Keratinocyte (primary cell): ENCODE measurements around the gene ALCAM. TPM values are rescaled to one million over a fixed set of nuclear protein-coding genes. Genes with fewer than 3 reads are reported as not detected.
A peak's percentile ranks its signal among the peaks of the same experiment; 100 is the strongest.

ENCODE experiments used
- DNase-seq: peaks from one replicate; pipeline ENCODE4 v3.0.0-alpha.2; 2011; ENCODE audit warnings: low read depth, missing footprints, low spot score
- FAIRE-seq: peaks from 2 replicates; lab custom pipeline; 2011; peaks lifted over from hg19 to GRCh38; lab: Jason Lieb, UNC
- H2AFZ ChIP-seq: 2 replicates; pipeline ENCODE4 v1.6.0; 2012; ENCODE audit warnings: low read length, control low read depth, inconsistent platforms; ENCODE audit not compliant: control insufficient read depth
- H3K27ac ChIP-seq: 2 replicates; pipeline ENCODE4 v1.5.1; 2011; ENCODE audit warnings: low read length; ENCODE audit not compliant: control insufficient read depth, insufficient read depth
- H3K27me3 ChIP-seq: 3 replicates; pipeline ENCODE4 v1.6.0; 2011; ENCODE audit warnings: low read length; ENCODE audit not compliant: control insufficient read depth, insufficient read depth; ENCODE audit errors: extremely low read depth
- H3K36me3 ChIP-seq, 2 experiments: 2 replicates in 1 of 2; 3 replicates in 1 of 2; pipeline ENCODE4 v1.5.1; 2011; ENCODE audit warnings: low read length in 2 of 2, mild to moderate bottlenecking in 1 of 2; ENCODE audit not compliant: control insufficient read depth in 2 of 2, insufficient read depth in 2 of 2; ENCODE audit errors: extremely low read depth in 1 of 2
- H3K4me1 ChIP-seq: 3 replicates; pipeline ENCODE4 v1.5.1; 2011; ENCODE audit warnings: low read length; ENCODE audit not compliant: control insufficient read depth, insufficient read depth; ENCODE audit errors: extremely low read depth
- H3K4me2 ChIP-seq: 3 replicates; pipeline ENCODE4 v1.6.0; 2011; ENCODE audit warnings: low read depth, low read length; ENCODE audit not compliant: control insufficient read depth, insufficient read depth; ENCODE audit errors: extremely low read depth
- H3K4me3 ChIP-seq, 3 experiments: fragments of 200-600 bp in 1 of 3; sonication (generic) in 1 of 3; 2 replicates in 2 of 3; 3 replicates in 1 of 3; pipeline ENCODE4 v1.5.1; 2011 to 2016; ENCODE audit warnings: low read length in 3 of 3, mild to moderate bottlenecking in 3 of 3, control low read depth in 2 of 3, inconsistent platforms in 1 of 3, low read depth in 1 of 3, mixed read lengths in 1 of 3, mixed run types in 1 of 3, moderate library complexity in 1 of 3; ENCODE audit not compliant: control insufficient read depth in 2 of 3, insufficient read depth in 2 of 3; ENCODE audit errors: extremely low read depth in 1 of 3
- H3K79me2 ChIP-seq: 2 replicates; pipeline ENCODE4 v1.6.0; 2012; ENCODE audit warnings: low read length; ENCODE audit not compliant: control insufficient read depth, insufficient read depth
- H3K9ac ChIP-seq: 3 replicates; pipeline ENCODE4 v1.6.0; 2011; ENCODE audit warnings: low read length; ENCODE audit not compliant: control insufficient read depth, insufficient read depth; ENCODE audit errors: extremely low read depth
- H3K9me1 ChIP-seq: 3 replicates; pipeline ENCODE4 v1.6.0; 2011; ENCODE audit warnings: low read length; ENCODE audit not compliant: control insufficient read depth, insufficient read depth; ENCODE audit errors: extremely low read depth
- H3K9me3 ChIP-seq: 2 replicates; pipeline ENCODE4 v1.5.1; 2012; ENCODE audit warnings: low read depth, low read length; ENCODE audit not compliant: control insufficient read depth
- H4K20me1 ChIP-seq: 3 replicates; pipeline ENCODE4 v1.6.0; 2011; ENCODE audit warnings: low read length; ENCODE audit not compliant: control insufficient read depth, insufficient read depth; ENCODE audit errors: extremely low read depth
- EZH2 ChIP-seq: IDR thresholded peaks from one replicate; pipeline ENCODE4 v1.6.1; 2012; ENCODE audit warnings: inconsistent platforms, mild to moderate bottlenecking, low read length, moderate library complexity
- dilution Hi-C: fragments of 300-500 bp; cut with MboI; formaldehyde crosslinking; loops from one replicate; pipeline ENCODE4 v1.7.0; 2020; ENCODE audit warnings: low sequenced_read_pairs; ENCODE audit not compliant: extremely low pct_ligation_motif_present
- polyA plus RNA-seq, 5 experiments: library from polyadenylated mRNA; depleted of rRNA in 3 of 5; stranded (reverse) in 3 of 5; stranded (forward) in 1 of 5; unstranded in 1 of 5; fragments of >200 nt; gene quantifications; 1 replicate in 1 of 5; 2 replicates in 3 of 5; 3 replicates in 1 of 5; pipeline versions ENCODE4 v1.2.1 to v1.2.3, GENCODE V29; 2011 to 2012; ENCODE audit warnings: missing spikeins in 2 of 5, low read depth in 1 of 5, low replicate concordance in 1 of 5
- TF ChIP-seq, protein P1 (sequence below), 3 experiments: IDR thresholded peaks in 1 of 3; conservative IDR thresholded peaks in 1 of 3; optimal IDR thresholded peaks in 1 of 3; 2 replicates in 2 of 3; 3 replicates in 1 of 3; pipeline versions ENCODE3 to v1.5.1; 2011; ENCODE audit warnings: low read length in 3 of 3, mild to moderate bottlenecking in 3 of 3, moderate library complexity in 2 of 3, control low read depth in 1 of 3, inconsistent platforms in 1 of 3; ENCODE audit not compliant: insufficient read depth in 2 of 3; ENCODE audit errors: extremely low read depth in 1 of 3

Gene ALCAM
- polyA plus RNA-seq, 1 donor (not counting 4 experiments of a cell fraction or from before 2014, with no cell fraction given), result 71.3 TPM

DNA sequence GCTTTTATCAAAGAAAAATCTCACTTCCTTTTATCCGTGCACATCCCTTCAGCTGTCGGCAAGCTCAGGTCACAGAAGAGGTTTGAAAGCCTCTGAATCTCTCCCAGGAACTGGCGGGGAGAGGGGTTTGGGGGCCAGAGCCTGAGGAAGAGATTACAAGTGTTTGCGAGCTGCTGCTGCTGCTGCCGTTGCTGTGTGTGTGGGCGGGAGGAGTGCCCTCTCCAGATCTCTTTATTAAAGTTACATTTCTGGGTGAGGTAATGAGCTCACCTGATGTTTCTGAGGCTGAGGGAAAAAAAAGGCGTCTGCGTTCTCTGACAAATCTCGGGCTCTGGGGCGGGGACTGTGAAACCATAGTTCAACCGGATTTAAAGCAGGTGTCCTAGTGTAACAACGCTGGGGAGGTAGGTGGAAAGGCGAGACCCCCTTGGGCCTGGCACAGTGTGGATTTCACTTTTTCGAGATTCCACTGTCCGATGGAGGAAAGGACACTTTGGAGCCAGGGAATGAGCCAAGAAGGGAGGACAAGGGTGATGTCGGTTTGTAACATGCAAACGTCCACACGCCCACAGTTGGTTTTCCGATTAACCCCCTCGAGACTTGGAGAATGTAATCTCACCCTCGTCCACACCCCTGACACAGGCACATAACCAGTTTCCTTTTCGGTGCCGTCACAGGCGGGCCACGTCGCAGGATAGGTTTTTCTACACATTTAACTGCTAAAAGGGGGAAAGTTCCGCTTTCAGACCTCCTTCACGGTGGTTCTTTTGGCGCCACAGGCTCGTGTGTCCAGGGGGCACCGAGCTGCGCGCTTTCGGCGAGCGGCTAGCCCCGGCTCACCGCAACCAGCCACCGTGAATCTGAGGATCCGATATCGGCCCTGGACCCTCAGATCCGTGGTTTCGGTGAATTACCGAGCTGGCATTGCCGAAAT lies 2.1 kb downstream of the ALCAM start:
- Histone ChIP-seq H3K4me3 (peak overlapping the region; percentile 58 to 97 (median 71)), H3K27ac (peak overlapping the region; percentile 96), H3K4me2 (peak overlapping the region; percentile 78), H4K20me1 (no peaks in the 10 kb centered on the region), H3K4me1 (peaks cover 51% of the 10 kb centered on the region), H3K9me1 (no peaks in the 10 kb centered on the region), H3K79me2 (peaks cover 64% of the 10 kb centered on the region), H2AFZ (peak overlapping the region; percentile 95), H3K36me3 (no peaks in the 10 kb centered on the region), H3K9me3 (no peaks in the 10 kb centered on the region), H3K9ac (peak overlapping the region; percentile 97), H3K27me3 (no peaks in the 10 kb centered on the region)
- FAIRE-seq (peak; percentile 69), DNase-seq (no peak)
- dilution Hi-C loops, result no loop called here
- TF ChIP-seq EZH2, result no peak
- TF ChIP-seq, protein P1, sequence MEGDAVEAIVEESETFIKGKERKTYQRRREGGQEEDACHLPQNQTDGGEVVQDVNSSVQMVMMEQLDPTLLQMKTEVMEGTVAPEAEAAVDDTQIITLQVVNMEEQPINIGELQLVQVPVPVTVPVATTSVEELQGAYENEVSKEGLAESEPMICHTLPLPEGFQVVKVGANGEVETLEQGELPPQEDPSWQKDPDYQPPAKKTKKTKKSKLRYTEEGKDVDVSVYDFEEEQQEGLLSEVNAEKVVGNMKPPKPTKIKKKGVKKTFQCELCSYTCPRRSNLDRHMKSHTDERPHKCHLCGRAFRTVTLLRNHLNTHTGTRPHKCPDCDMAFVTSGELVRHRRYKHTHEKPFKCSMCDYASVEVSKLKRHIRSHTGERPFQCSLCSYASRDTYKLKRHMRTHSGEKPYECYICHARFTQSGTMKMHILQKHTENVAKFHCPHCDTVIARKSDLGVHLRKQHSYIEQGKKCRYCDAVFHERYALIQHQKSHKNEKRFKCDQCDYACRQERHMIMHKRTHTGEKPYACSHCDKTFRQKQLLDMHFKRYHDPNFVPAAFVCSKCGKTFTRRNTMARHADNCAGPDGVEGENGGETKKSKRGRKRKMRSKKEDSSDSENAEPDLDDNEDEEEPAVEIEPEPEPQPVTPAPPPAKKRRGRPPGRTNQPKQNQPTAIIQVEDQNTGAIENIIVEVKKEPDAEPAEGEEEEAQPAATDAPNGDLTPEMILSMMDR (optimal IDR thresholded peaks at IDR 0.05 in 1 of 3, IDR thresholded peaks at IDR 0.05 in 1 of 3, conservative IDR thresholded peaks at IDR 0.05 in 1 of 3; ENCODE audit: extremely low read depth in 1 of 3, insufficient read depth in 2 of 3, low read length in 3 of 3), result no peak

- dilution Hi-C loops, result no loop called here
- FAIRE-seq, result no peak
- Histone ChIP-seq H3K9me3 (no peaks in the 10 kb centered on the region), H3K36me3 (no peaks in the 10 kb centered on the region), H2AFZ (peak overlapping the region; percentile 95), H3K27ac (peak overlapping the region; percentile 96), H3K9me1 (no peaks in the 10 kb centered on the region), H4K20me1 (no peaks in the 10 kb centered on the region), H3K4me2 (peak overlapping the region; percentile 78), H3K9ac (peak overlapping the region; percentile 97), H3K4me1 (peaks cover 42% of the 10 kb centered on the region), H3K79me2 (peaks cover 73% of the 10 kb centered on the region), H3K27me3 (no peaks in the 10 kb centered on the region), H3K4me3 (peak overlapping the region; percentile 58 to 97 (median 71))
- DNase-seq, result no peak
- TF ChIP-seq, protein P1 (optimal IDR thresholded peaks at IDR 0.05 in 1 of 3, IDR thresholded peaks at IDR 0.05 in 1 of 3, conservative IDR thresholded peaks at IDR 0.05 in 1 of 3; ENCODE audit: extremely low read depth in 1 of 3, insufficient read depth in 2 of 3, low read length in 3 of 3), result peak in 2 of 3 experiments; percentile 69 to 73
- no peak for TF ChIP-seq EZH2
Observed at GRCh38 chr3:105369500-105370371, 3.0 kb downstream of the ALCAM start.
